Suprapubic skin (tissue), 4 donors: Measurements from ENCODE around the gene MYBPC1. TPM values are rescaled to one million over a fixed set of nuclear protein-coding genes. Genes with fewer than 3 reads are reported as not detected.

Source experiments
- DNase-seq, 2 donors: peaks; one replicate each; pipeline ENCODE4 v3.0.0-alpha.2; 2019; ENCODE audit warnings: low spot score in 2 of 2
- H3K27ac ChIP-seq: fragments of 200-600 bp; sonication (generic); one replicate; pipeline ENCODE4 v1.5.1; 2019
- H3K27me3 ChIP-seq: fragments of 200-600 bp; sonication (generic); one replicate; pipeline ENCODE4 v1.5.1; 2019
- H3K36me3 ChIP-seq: fragments of 200-600 bp; sonication (generic); one replicate; pipeline ENCODE4 v1.5.1; 2019
- H3K4me1 ChIP-seq: fragments of 200-600 bp; sonication (generic); one replicate; pipeline ENCODE4 v1.5.1; 2019
- H3K4me3 ChIP-seq: fragments of 200-600 bp; sonication (generic); one replicate; pipeline ENCODE4 v1.5.1; 2019; ENCODE audit warnings: mild to moderate bottlenecking
- H3K9me3 ChIP-seq: fragments of 200-600 bp; sonication (generic); one replicate; pipeline ENCODE4 v1.5.1; 2019
- EP300 ChIP-seq: sonication (generic); formaldehyde crosslinking; IDR thresholded peaks from one replicate; pipeline ENCODE4 v1.6.1; 2017; ENCODE audit warnings: antibody characterized with exemption
- POLR2A ChIP-seq, 2 donors: fragments of 450-650 bp; IDR thresholded peaks; one replicate each; pipeline ENCODE4 v1.6.1; 2017; ENCODE audit warnings: antibody characterized with exemption in 2 of 2, mild to moderate bottlenecking in 2 of 2, moderate library complexity in 2 of 2
- POLR2AphosphoS5 ChIP-seq, 3 donors: sonication (generic); formaldehyde crosslinking; IDR thresholded peaks; one replicate each; pipeline ENCODE4 v1.6.1; 2017; ENCODE audit warnings: antibody characterized with exemption in 3 of 3
- WGBS: methylation state at CpG from one replicate; pipeline ENCODE4 v1.1.5; 2018; 5-methylcytosine and 5-hydroxymethylcytosine counted together
- total RNA-seq, 4 donors: library from RNA; depleted of rRNA; stranded (reverse); fragments of >200 nt; gene quantifications; one replicate each; pipeline ENCODE4 v1.1.0, GENCODE V29; 2016
- TF ChIP-seq, protein P1 (sequence below), 2 donors: fragments of 200-600 bp in 1 of 2; fragments of 450-650 bp in 1 of 2; sonication (generic) in 1 of 2; IDR thresholded peaks; one replicate each; pipeline ENCODE4 v1.5.1; 2016 to 2019; ENCODE audit warnings: antibody characterized with exemption in 2 of 2, mild to moderate bottlenecking in 1 of 2, moderate library complexity in 1 of 2

Gene MYBPC1
- total RNA-seq, 4 donors from 2014 or later: 2.1 to 11.9 (median 7.0) TPM

DNA sequence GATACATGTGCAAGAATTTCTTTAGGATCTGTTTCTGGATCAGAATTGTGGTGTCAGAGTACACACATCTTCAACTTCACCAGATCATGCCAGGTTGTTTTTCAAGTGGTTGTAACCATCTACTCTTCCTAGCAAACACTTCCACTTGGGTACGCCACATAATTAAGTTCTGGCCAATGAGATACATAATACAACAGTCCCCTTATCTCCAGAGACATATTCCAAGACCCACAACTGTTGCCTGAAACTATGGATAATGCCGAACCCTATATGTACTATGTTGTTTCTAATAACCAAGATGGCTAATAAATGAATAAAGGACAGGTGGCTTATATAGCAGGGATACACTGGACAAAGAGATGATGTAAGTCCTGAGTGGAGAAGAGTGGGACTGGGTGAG lies 100.2 kb downstream of the MYBPC1 start:
- 98% methylated on average over 2 of the region's 2 CpGs for WGBS
- Histone ChIP-seq H3K9me3 (no peaks in the 10 kb centered on the region), H3K4me1 (peaks cover 28% of the 10 kb centered on the region), H3K36me3 (no peaks in the 10 kb centered on the region), H3K4me3 (no peak overlapping the region), H3K27me3 (no peaks in the 10 kb centered on the region), H3K27ac (no peak overlapping the region)
- no peak for TF ChIP-seq POLR2AphosphoS5 (IDR thresholded peaks at IDR 0.05)
- TF ChIP-seq, protein P1, sequence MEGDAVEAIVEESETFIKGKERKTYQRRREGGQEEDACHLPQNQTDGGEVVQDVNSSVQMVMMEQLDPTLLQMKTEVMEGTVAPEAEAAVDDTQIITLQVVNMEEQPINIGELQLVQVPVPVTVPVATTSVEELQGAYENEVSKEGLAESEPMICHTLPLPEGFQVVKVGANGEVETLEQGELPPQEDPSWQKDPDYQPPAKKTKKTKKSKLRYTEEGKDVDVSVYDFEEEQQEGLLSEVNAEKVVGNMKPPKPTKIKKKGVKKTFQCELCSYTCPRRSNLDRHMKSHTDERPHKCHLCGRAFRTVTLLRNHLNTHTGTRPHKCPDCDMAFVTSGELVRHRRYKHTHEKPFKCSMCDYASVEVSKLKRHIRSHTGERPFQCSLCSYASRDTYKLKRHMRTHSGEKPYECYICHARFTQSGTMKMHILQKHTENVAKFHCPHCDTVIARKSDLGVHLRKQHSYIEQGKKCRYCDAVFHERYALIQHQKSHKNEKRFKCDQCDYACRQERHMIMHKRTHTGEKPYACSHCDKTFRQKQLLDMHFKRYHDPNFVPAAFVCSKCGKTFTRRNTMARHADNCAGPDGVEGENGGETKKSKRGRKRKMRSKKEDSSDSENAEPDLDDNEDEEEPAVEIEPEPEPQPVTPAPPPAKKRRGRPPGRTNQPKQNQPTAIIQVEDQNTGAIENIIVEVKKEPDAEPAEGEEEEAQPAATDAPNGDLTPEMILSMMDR (IDR thresholded peaks at IDR 0.05): no peak
- no peak for TF ChIP-seq POLR2A (IDR thresholded peaks at IDR 0.05)
- no peak for TF ChIP-seq EP300
- DNase-seq: no peak

DNA sequence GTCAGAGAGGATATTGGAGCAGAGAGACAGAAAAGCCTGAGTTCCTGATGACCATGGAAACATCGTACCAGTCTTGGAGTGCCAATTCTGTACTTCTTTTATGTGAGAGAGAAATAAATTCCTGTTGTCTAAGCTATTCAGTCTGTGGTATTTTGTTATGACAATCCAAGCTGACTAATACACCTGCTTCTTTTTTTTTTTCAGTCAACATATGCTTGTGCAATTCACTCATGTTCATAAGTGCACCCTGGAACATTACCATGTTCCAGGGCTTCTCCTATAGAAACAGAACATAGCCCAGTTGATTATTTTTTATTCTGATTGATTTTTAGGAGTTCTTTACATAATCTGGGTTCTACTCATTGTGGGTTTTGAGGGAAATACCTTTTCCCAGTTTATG lies 100.9 kb downstream of the MYBPC1 start:
- Histone ChIP-seq H3K27ac (no peak overlapping the region), H3K4me3 (no peak overlapping the region), H3K9me3 (no peaks in the 10 kb centered on the region), H3K36me3 (no peaks in the 10 kb centered on the region), H3K4me1 (peaks cover 35% of the 10 kb centered on the region), H3K27me3 (no peaks in the 10 kb centered on the region)
- DNase-seq: no peak
- TF ChIP-seq, protein P1 (IDR thresholded peaks at IDR 0.05): no peak
- TF ChIP-seq POLR2A (IDR thresholded peaks at IDR 0.05) (no peak), POLR2AphosphoS5 (IDR thresholded peaks at IDR 0.05) (no peak), EP300 (no peak)
- 75% methylated on average over 1 of the region's 1 CpG for WGBS

GRCh38 chr12:101696251-101697196 lies 101.8 kb downstream of the MYBPC1 start:
- whole genome bisulfite sequencing: 25% methylated on average over 14 of the region's 18 CpGs
- H3K27ac ChIP-seq: peak overlapping the region; percentile 94
- H3K27me3 ChIP-seq: no peaks in the 10 kb centered on the region
- H3K4me3 ChIP-seq: peak overlapping the region; percentile 97
- peak; percentile 73 to 85 for DNase-seq
- H3K36me3 ChIP-seq: no peaks in the 10 kb centered on the region
- peaks cover 43% of the 10 kb centered on the region for H3K4me1 ChIP-seq
- no peaks in the 10 kb centered on the region for H3K9me3 ChIP-seq
- TF ChIP-seq, protein P1 (IDR thresholded peaks at IDR 0.05): no peak
- TF ChIP-seq POLR2AphosphoS5 (IDR thresholded peaks at IDR 0.05): peak in 1 of 3 donors; percentile 58

DNA sequence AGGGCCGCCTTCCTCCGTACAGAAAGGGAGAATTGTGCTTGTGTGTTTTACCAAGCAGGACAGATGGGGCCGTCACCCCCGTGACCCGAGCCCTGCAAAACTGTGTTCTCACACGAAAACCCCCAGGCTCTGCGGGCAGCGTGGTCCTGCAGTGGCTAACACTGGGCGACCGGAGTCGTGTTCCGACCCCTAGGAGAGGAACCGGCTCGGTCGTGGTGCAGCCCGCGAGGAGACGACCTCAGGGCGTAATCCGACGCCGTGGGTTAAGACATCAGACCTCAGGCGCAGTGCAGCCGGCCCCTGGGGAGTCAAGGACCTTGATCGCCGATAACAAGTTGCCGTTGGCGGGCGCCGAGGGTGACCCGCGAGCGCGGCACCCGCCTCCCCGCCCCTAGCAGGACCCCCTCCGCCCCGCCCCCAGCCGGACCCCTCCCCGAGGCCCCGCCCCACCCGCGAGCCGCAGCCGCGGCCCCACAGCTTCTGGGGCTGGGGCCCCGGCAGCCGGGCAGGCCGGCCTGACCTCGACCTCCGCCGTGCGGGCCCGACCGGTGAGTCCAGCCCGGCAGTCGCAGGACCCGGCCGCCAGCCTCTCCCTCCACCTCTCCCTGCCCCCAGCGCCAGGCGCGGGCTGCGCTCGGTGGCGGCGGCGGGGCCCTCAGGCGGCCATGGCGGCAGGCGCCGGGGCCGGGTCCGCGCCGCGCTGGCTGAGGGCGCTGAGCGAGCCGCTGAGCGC lies 102.6 kb downstream of the MYBPC1 start, which contains the start of gene CHPT1:
Gene CHPT1, plus strand, starts transcription at position 444 of the 733 bp plus-strand sequence. Its CDS starts 222 bp downstream, at position 666.
- Histone ChIP-seq H3K4me1 (peaks cover 49% of the 10 kb centered on the region), H3K4me3 (peak within 1 kb of the TSS; percentile 97), H3K9me3 (no peaks in the 10 kb centered on the region), H3K27ac (peak within 1 kb of the TSS; percentile 94), H3K27me3 (no peaks in the 10 kb centered on the region), H3K36me3 (no peaks in the 10 kb centered on the region)
- DNase-seq: peak; percentile 81 to 86
- TF ChIP-seq EP300 (no peak), POLR2A (IDR thresholded peaks at IDR 0.05) (no peak), POLR2AphosphoS5 (IDR thresholded peaks at IDR 0.05) (no peak)
- TF ChIP-seq, protein P1 (IDR thresholded peaks at IDR 0.05): no peak
- WGBS: 3% methylated on average over 21 of the region's 80 CpGs
